T-cell (primary cell): ENCODE measurements around the gene CCNB1IP1. TPM values are rescaled to one million over a fixed set of nuclear protein-coding genes. Genes with fewer than 3 reads are reported as not detected.
"Not testable (repeated sequence)": the region's sequence is repeated elsewhere in the genome, so short reads cannot be mapped to it uniquely, and the experiment has no call there.

Experiments used
- ATAC-seq, 4 experiments: fragments of 200-7000 bp in 3 of 4; fragments of 150-1000 bp in 1 of 4; cut with Tn5 transposase; replicated peaks in 1 of 4; 1 replicate in 3 of 4; 2 replicates in 1 of 4; pipeline ENCODE4 v1.10.0; 2021; ENCODE audit warnings: moderate library complexity in 3 of 4, mild to moderate bottlenecking in 2 of 4, moderate number of reproducible peaks in 1 of 4
- CTCF ChIA-PET, 2 donors: fragments of 300-600 bp; sonication (Branson Sonifier 250); formaldehyde crosslinking; loops; one replicate each; lab custom pipeline; 2022; ENCODE audit warnings: antibody characterized with exemption in 2 of 2; lab: Charles Lee
- POLR2A ChIA-PET, 2 donors: fragments of 300-600 bp; sonication (Branson Sonifier 250); formaldehyde crosslinking; loops; one replicate each; lab custom pipeline; 2022; ENCODE audit warnings: antibody characterized with exemption in 2 of 2; lab: Charles Lee
- DNase-seq, 35 experiments: peaks; one replicate each; pipeline versions ENCODE4 v3.0.0 to v3.0.0-alpha.2; 2013 to 2023
- H3K27ac ChIP-seq: one replicate; pipeline ENCODE4 v1.5.1; 2013; ENCODE audit warnings: low read length
- H3K27me3 ChIP-seq, 2 experiments: replicated peaks in 1 of 2; 1 replicate in 1 of 2; 2 replicates in 1 of 2; pipeline versions ENCODE4 v1.6.1 to v1.7.0; 2013; ENCODE audit warnings: low read length in 1 of 2, mixed read lengths in 1 of 2; ENCODE audit not compliant: control insufficient read depth in 2 of 2, insufficient read depth in 2 of 2; ENCODE audit errors: extremely low read depth in 1 of 2
- H3K36me3 ChIP-seq, 2 donors: 1 replicate in 1 of 2; 2 replicates in 1 of 2; pipeline versions ENCODE4 v1.6.1 to v1.7.0; 2013; ENCODE audit warnings: low read length in 1 of 2; ENCODE audit not compliant: control insufficient read depth in 2 of 2, insufficient read depth in 1 of 2; ENCODE audit errors: extremely low read depth in 1 of 2
- H3K4me1 ChIP-seq, 2 experiments: 1 replicate in 1 of 2; 2 replicates in 1 of 2; pipeline versions ENCODE4 v1.6.1 to v1.7.0; 2013; ENCODE audit warnings: low read length in 2 of 2, mixed read lengths in 1 of 2; ENCODE audit not compliant: insufficient read depth in 2 of 2, control insufficient read depth in 1 of 2; ENCODE audit errors: extremely low read depth in 1 of 2
- H3K4me3 ChIP-seq, 2 donors: 1 replicate in 1 of 2; 2 replicates in 1 of 2; pipeline versions ENCODE4 v1.5.1 to v1.7.0; 2013; ENCODE audit warnings: mild to moderate bottlenecking in 2 of 2, low read length in 1 of 2, moderate library complexity in 1 of 2; ENCODE audit not compliant: control insufficient read depth in 1 of 2; ENCODE audit errors: extremely low read depth in 1 of 2
- H3K9me3 ChIP-seq: 2 replicates; pipeline ENCODE4 v1.7.0; 2013
- H3K27ac Mint-ChIP-seq, 2 donors: one replicate each; pipeline ENCODE4 v1.8.0; 2020 to 2021; ENCODE audit warnings: mild to moderate bottlenecking in 2 of 2, mixed read lengths in 2 of 2
- H3K27me3 Mint-ChIP-seq, 2 donors: one replicate each; pipeline ENCODE4 v1.8.0; 2021 to 2022; ENCODE audit warnings: mixed read lengths in 2 of 2
- H3K36me3 Mint-ChIP-seq: one replicate; pipeline ENCODE4 v1.8.0; 2021; ENCODE audit warnings: mixed read lengths
- H3K4me1 Mint-ChIP-seq, 3 donors: one replicate each; pipeline ENCODE4 v1.8.0; 2020 to 2022; ENCODE audit warnings: mixed read lengths in 3 of 3, mild to moderate bottlenecking in 1 of 3
- H3K4me3 Mint-ChIP-seq, 3 donors: one replicate each; pipeline ENCODE4 v1.8.0; 2020 to 2022; ENCODE audit warnings: mild to moderate bottlenecking in 3 of 3, mixed read lengths in 3 of 3, moderate library complexity in 3 of 3
- H3K9me3 Mint-ChIP-seq, 3 donors: one replicate each; pipeline ENCODE4 v1.8.0; 2020 to 2022; ENCODE audit warnings: mixed read lengths in 3 of 3
- WGBS: methylation state at CpG from one replicate; pipeline ENCODE4 v1.1.5; 2013; ENCODE audit warnings: missing lambda C conversion rate; ENCODE audit not compliant: insufficient coverage; 5-methylcytosine and 5-hydroxymethylcytosine counted together
- total RNA-seq, 35 experiments: library from RNA in 6 of 35; stranded (reverse) in 6 of 35; fragments of 120-200 nt in 1 of 35; gene quantifications; one replicate each; pipeline versions ENCODE4 v1.2.1 to v1.2.4 and lab custom pipeline; 2013 to 2026

The CCNB1IP1 gene
- total RNA-seq, 5 donors from 2014 or later (not counting 1 experiment from before 2014, with no cell fraction given), result 20.6 to 25.5 (median 23.0) TPM

DNA sequence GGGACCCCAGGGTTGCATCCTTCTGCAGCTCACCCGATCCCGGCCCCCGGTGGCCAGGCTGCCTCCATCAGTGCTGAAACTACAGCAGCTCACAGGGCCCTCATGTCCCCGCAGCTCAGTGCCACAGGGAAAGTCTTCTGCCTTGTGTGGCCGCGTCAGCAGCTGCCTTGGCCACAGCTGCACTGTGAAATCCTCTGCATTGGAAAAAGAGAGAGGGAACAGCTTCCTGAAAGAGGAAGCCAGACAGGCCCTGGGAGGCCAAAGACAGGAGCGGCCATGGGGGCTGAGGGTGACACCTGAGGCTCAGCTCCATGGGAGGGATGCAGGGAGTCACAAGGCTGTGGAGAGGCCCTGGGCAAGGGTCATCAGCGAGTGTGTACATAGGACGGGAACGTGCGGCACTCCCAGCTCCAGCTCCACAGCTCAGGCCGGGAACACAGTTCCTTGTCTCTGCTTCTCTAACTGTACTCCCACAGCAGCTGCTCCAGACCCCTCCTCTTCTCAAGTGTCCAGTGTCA lies 43.1 kb upstream of the CCNB1IP1 start:
- Mint-ChIP-seq H3K27me3 (no peaks in the 10 kb centered on the region), H3K27ac (no peak overlapping the region), H3K4me3 (no peak overlapping the region), H3K4me1 (no peaks in the 10 kb centered on the region), H3K9me3 (no peaks in the 10 kb centered on the region), H3K36me3 (peaks cover 82% of the 10 kb centered on the region)
- 97% methylated on average over 12 of the region's 12 CpGs for WGBS
- H3K4me1 ChIP-seq, result no peaks in the 10 kb centered on the region
- POLR2A ChIA-PET, result no interaction called here
- no peak for DNase-seq
- no peak overlapping the region for H3K27ac ChIP-seq
- no peaks in the 10 kb centered on the region for H3K9me3 ChIP-seq
- H3K36me3 ChIP-seq, result peaks cover 32 to 95% of the 10 kb centered on the region in 2 donors
- no peaks in the 10 kb centered on the region for H3K27me3 ChIP-seq
- H3K4me3 ChIP-seq, result no peak overlapping the region
- CTCF ChIA-PET, result no interaction called here
- ATAC-seq, result no peak

DNA sequence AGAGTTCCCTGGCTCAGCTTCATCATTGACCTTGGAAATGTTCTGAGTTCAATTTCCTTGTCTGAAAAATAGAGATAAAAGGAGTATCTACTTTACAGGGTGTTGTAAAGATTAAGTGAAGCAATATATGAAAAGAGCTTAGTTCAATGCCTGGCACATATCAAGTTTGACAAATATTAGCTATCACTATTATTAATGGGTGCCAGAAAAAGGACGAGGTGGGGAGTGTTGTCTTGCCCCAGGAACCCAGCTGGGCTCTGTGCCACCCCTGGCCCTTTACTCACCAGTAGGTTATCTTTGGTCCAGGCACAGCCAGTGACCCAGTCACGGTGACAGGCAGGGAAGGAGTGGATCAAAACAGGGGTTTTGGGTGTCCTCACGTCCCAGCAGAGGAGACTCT lies 42.4 kb upstream of the CCNB1IP1 start:
- DNase-seq, result no peak
- H3K4me1 ChIP-seq, result no peaks in the 10 kb centered on the region
- Mint-ChIP-seq H3K9me3 (no peaks in the 10 kb centered on the region), H3K4me3 (no peak overlapping the region), H3K36me3 (peaks cover 82% of the 10 kb centered on the region), H3K27me3 (no peaks in the 10 kb centered on the region), H3K4me1 (no peaks in the 10 kb centered on the region), H3K27ac (peak overlapping the region in 1 of 2 donors; percentile 44)
- POLR2A ChIA-PET, result no interaction called here
- no peaks in the 10 kb centered on the region for H3K9me3 ChIP-seq
- peaks cover 34 to 95% of the 10 kb centered on the region in 2 donors for H3K36me3 ChIP-seq
- no peak for ATAC-seq
- H3K27ac ChIP-seq, result no peak overlapping the region
- 76% methylated on average over 2 of the region's 3 CpGs for WGBS
- CTCF ChIA-PET, result no interaction called here
- H3K4me3 ChIP-seq, result no peak overlapping the region
- H3K27me3 ChIP-seq, result no peaks in the 10 kb centered on the region

DNA sequence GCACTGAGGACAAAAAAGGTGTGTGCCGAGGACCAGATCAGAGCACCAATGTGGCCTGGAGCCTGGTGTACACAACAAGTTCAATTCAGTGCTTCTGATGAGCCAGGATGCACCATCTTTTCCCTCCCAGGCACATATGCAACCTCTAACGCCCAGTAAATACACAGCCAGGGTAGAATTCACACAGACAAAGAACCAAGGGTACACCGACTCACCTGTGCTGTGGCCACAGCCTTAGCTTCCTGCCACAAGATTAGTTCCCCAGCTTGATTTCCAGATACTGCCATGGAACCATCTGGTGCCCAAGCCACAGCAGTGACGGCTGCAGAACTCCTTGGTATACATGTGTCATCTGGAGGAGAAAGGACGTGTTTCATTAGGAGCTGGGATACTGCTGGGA lies 39.7 kb upstream of the CCNB1IP1 start:
- H3K27me3 Mint-ChIP-seq, result no peaks in the 10 kb centered on the region
- ChIA-PET CTCF (interaction anchor here in 1 of 2 donors (1.0 kb wide), 1 partner anchor 46 kb away, joined by 7 read pairs; no protein-coding TSS in a partner anchor), POLR2A (no interaction called here)
- H3K4me3 Mint-ChIP-seq, result no peak overlapping the region
- peaks cover 31 to 90% of the 10 kb centered on the region in 2 donors for H3K36me3 ChIP-seq
- H3K9me3 Mint-ChIP-seq, result no peaks in the 10 kb centered on the region
- H3K36me3 Mint-ChIP-seq, result peaks cover 82% of the 10 kb centered on the region
- H3K4me1 ChIP-seq, result no peaks in the 10 kb centered on the region
- no peaks in the 10 kb centered on the region for H3K4me1 Mint-ChIP-seq
- no peak overlapping the region for H3K27ac ChIP-seq
- DNase-seq (no peak), ATAC-seq (no peak)
- no peaks in the 10 kb centered on the region for H3K27me3 ChIP-seq
- no peaks in the 10 kb centered on the region for H3K9me3 ChIP-seq
- H3K4me3 ChIP-seq, result no peak overlapping the region
- peak overlapping the region in 1 of 2 donors; percentile 41 for H3K27ac Mint-ChIP-seq
- WGBS, result 56% methylated on average over 3 of the region's 5 CpGs

DNA sequence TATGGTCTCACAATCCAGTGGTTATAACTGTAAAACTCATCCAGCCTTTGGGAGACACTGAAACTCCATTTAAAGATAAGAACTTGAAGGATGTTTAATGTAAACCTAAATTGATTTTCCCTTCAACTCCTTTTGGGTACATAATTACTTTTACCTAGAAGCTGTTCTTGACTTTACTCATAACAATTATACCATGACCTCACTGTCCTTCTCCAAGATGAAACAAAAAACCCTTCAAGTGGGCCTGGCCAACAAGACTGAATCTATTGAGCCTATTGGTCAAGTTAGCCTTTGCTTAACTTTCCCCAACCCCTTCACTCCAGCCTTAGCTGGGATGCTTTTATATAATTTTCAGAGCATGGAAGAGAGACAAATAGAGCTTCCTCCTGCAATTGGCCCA lies 32.8 kb upstream of the CCNB1IP1 start:
- Mint-ChIP-seq H3K4me3 (no peak overlapping the region), H3K36me3 (peaks cover 44% of the 10 kb centered on the region), H3K27me3 (no peaks in the 10 kb centered on the region), H3K9me3 (no peaks in the 10 kb centered on the region), H3K4me1 (no peaks in the 10 kb centered on the region), H3K27ac (no peak overlapping the region)
- CTCF ChIA-PET, result no interaction called here
- DNase-seq (no peak), ATAC-seq (no peak)
- no peaks in the 10 kb centered on the region for H3K4me1 ChIP-seq
- no peaks in the 10 kb centered on the region for H3K27me3 ChIP-seq
- POLR2A ChIA-PET, result no interaction called here
- no peak overlapping the region for H3K27ac ChIP-seq
- peaks cover 23 to 50% of the 10 kb centered on the region in 2 donors for H3K36me3 ChIP-seq
- no peaks in the 10 kb centered on the region for H3K9me3 ChIP-seq
- H3K4me3 ChIP-seq, result no peak overlapping the region

DNA sequence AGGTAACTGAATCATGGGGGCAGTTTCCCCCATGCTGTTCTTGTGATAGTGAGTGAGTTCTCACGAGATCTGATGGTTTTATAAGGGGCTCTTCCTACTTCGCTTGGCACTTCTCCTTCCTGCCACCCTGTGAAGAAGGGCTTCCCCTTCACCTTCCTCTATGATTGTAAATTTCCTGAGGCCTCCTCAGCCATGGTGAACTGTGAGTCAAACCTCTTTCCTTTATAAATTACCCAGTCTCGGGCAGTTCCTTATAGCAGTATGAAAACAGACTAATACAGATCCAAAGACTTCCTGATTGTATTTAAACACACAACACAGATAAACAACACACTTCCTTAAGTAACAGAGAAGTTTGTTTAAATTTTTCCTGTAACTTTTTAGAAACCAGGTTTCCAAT lies 25.4 kb upstream of the CCNB1IP1 start:
- H3K27ac ChIP-seq, DNase-seq, POLR2A ChIA-PET, CTCF ChIA-PET, ATAC-seq, H3K27me3 ChIP-seq, H3K9me3 ChIP-seq, H3K4me3 Mint-ChIP-seq, H3K4me3 ChIP-seq, H3K9me3 Mint-ChIP-seq, H3K4me1 Mint-ChIP-seq, H3K4me1 ChIP-seq, H3K27me3 Mint-ChIP-seq: not testable (repeated sequence)
- peaks cover 12 to 48% of the 10 kb centered on the region in 2 donors for H3K36me3 ChIP-seq
- Mint-ChIP-seq H3K27ac (peak overlapping the region; percentile 71 to 77), H3K36me3 (peaks cover 55% of the 10 kb centered on the region)
- WGBS, result no CpG with 5 or more reads among the region's 3 CpGs

DNA sequence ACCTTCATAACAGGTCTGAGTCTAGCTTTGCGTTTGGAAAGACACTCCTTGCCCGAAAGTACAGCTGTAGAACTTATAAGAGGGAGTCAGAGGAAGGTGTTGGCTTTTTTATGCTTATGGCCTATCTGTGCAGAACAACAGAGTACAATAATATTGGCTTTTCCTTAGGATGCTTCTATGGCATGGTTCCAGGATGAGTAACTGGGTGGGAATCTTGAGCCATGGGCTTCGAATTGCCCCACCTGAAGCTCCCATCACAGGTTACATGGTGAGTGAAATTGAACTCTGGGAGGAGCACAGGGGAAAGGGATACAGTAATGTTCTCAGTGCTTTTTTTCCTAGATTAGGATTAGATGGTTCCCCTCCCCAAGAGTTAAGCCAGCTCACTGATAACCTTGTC lies 23.3 kb upstream of the CCNB1IP1 start:
- no peaks in the 10 kb centered on the region for H3K27me3 ChIP-seq
- Mint-ChIP-seq H3K27ac (peak overlapping the region in 1 of 2 donors; percentile 7), H3K36me3 (peaks cover 53% of the 10 kb centered on the region), H3K27me3 (no peaks in the 10 kb centered on the region), H3K4me3 (no peak overlapping the region), H3K4me1 (no peaks in the 10 kb centered on the region), H3K9me3 (no peaks in the 10 kb centered on the region)
- no peak overlapping the region for H3K4me3 ChIP-seq
- H3K27ac ChIP-seq, result no peak overlapping the region
- no peaks in the 10 kb centered on the region for H3K9me3 ChIP-seq
- peaks cover 12 to 59% of the 10 kb centered on the region in 2 donors for H3K36me3 ChIP-seq
- ATAC-seq (no peak), DNase-seq (no peak)
- 95% methylated on average over 3 of the region's 3 CpGs for WGBS
- CTCF ChIA-PET, result no interaction called here
- POLR2A ChIA-PET, result no interaction called here
- H3K4me1 ChIP-seq, result no peaks in the 10 kb centered on the region

DNA sequence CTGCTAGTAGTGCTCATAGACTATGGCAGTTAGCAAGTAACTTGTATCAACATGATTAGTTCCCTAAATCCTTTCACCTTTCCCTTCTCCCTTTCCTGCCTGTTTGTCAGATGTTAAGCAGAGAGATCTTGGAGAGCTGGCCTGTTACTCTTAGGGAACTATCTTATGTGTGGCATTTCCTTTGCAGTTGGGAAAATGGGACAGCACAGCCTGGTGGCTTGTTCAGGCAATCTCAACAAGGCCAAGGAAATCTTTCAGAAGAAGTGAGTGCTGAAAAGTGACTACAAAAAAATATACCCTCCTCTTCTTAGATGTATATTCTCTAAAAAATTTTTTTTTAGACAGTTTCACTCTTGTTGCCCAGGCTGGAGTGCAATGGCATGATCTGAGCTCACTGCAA lies 17.8 kb upstream of the CCNB1IP1 start:
- Mint-ChIP-seq H3K27me3 (no peaks in the 10 kb centered on the region), H3K4me3 (no peak overlapping the region), H3K4me1 (peaks cover 0 to 4% (median under 1%) of the 10 kb centered on the region in 3 donors), H3K27ac (no peak overlapping the region), H3K9me3 (no peaks in the 10 kb centered on the region), H3K36me3 (peaks cover 40% of the 10 kb centered on the region)
- H3K9me3 ChIP-seq, result no peaks in the 10 kb centered on the region
- no peak overlapping the region for H3K4me3 ChIP-seq
- H3K4me1 ChIP-seq, result no peaks in the 10 kb centered on the region
- H3K27ac ChIP-seq, result no peak overlapping the region
- ChIA-PET CTCF (no interaction called here), POLR2A (no interaction called here)
- peak in 1 of 35 experiments; percentile 13 for DNase-seq
- ATAC-seq, result no peak
- no peaks in the 10 kb centered on the region for H3K27me3 ChIP-seq
- H3K36me3 ChIP-seq, result peaks cover 4 to 60% of the 10 kb centered on the region in 2 donors
